ENCODE data around the gene CRYBB2. TPM values are rescaled to one million over a fixed set of nuclear protein-coding genes. Genes with fewer than 3 reads are reported as not detected.
"Not testable (repeated sequence)": the region's sequence is repeated elsewhere in the genome, so short reads cannot be mapped to it uniquely, and the experiment has no call there.

CRYBB2 gene
- total and polyA plus RNA-seq, 4 donors: 0.08 to 0.65 (median 0.31) TPM; not detected in 1

DNA sequence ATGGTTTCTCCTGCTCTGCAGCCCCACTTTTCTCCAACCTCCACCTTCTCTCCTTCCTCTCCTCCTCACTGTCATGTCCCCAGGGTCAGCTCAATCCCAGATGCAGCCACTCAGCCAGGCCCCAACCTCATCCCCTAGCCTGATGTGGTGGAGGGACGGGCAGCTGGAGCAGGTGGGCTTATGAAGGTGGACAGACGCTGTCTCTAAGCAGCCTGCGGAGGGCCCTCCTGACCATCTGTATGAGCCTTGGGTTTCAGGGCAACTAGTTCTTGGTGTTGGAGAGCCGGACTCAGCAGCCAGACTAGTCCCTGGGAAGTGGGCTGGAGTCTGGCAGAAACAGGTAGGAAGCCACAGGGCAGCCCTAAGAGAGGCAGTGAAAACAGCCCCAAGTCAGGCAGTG, 18.1 kb downstream of the CRYBB2 start:
- ATAC-seq (ENCODE audit: insufficient read depth, low FRiP score) (no peak), DNase-seq (no peak)
- Histone ChIP-seq H3K4me1 (ENCODE audit: control insufficient read depth in 5 of 5, insufficient read depth in 5 of 5, low read length in 5 of 5) (peaks cover 0 to 4% (median 0%) of the 10 kb centered on the region in 5 donors), H3K27ac (ENCODE audit: low read depth in 1 of 2, low read length in 1 of 2) (no peak overlapping the region), H3K9ac (ENCODE audit: insufficient read depth in 1 of 2, low read length in 2 of 2) (no peak overlapping the region), H3K27me3 (ENCODE audit: control insufficient read depth in 3 of 3, insufficient read depth in 3 of 3, low read length in 2 of 3) (no peaks in the 10 kb centered on the region), H3K4me3 (no peak overlapping the region), H3K36me3 (ENCODE audit: control insufficient read depth in 4 of 4, insufficient read depth in 4 of 4, low read length in 4 of 4) (no peaks in the 10 kb centered on the region), H3K9me3 (ENCODE audit: control insufficient read depth in 4 of 4, insufficient read depth in 3 of 4, low read length in 3 of 4) (peaks cover 0 to 2% (median 0%) of the 10 kb centered on the region in 4 donors)
- TF ChIP-seq CTCF (IDR thresholded peaks at IDR 0.05; ENCODE audit: control extremely low read depth, extremely low read depth): no peak
- 84 to 88% methylated on average over 4 of the region's 4 CpGs for WGBS, 2 donors

DNA sequence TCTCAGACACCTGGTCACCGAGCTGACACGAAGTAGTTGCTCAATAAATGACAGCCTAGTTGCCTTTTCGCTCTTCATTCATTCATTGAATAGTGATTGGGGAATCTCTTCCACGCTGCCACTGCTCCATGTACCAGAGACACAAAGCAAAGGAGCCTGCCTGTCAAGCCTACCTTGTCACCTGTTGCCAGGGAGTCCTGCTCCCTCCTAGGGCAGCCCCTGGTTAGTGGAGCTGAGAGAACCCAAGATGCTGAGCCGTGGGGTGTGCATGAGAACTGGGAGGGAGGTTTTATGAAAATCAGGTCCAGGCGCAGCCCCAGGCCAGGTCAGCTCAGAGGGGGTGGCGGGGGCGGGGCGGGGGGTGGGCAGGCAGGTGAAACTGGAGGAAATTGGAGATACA, 18.6 kb downstream of the CRYBB2 start:
- ATAC-seq (ENCODE audit: insufficient read depth, low FRiP score); H3K4me1 ChIP-seq (ENCODE audit: control insufficient read depth in 5 of 5, insufficient read depth in 5 of 5, low read length in 5 of 5); H3K27me3 ChIP-seq (ENCODE audit: control insufficient read depth in 3 of 3, insufficient read depth in 3 of 3, low read length in 2 of 3); H3K9me3 ChIP-seq (ENCODE audit: control insufficient read depth in 4 of 4, insufficient read depth in 3 of 4, low read length in 3 of 4); H3K36me3 ChIP-seq (ENCODE audit: control insufficient read depth in 4 of 4, insufficient read depth in 4 of 4, low read length in 4 of 4); DNase-seq; H3K27ac ChIP-seq (ENCODE audit: low read depth in 1 of 2, low read length in 1 of 2); H3K4me3 ChIP-seq; H3K9ac ChIP-seq (ENCODE audit: insufficient read depth in 1 of 2, low read length in 2 of 2): not testable (repeated sequence)
- 74 to 78% methylated on average over 9 of the region's 9 CpGs for WGBS, 2 donors

DNA sequence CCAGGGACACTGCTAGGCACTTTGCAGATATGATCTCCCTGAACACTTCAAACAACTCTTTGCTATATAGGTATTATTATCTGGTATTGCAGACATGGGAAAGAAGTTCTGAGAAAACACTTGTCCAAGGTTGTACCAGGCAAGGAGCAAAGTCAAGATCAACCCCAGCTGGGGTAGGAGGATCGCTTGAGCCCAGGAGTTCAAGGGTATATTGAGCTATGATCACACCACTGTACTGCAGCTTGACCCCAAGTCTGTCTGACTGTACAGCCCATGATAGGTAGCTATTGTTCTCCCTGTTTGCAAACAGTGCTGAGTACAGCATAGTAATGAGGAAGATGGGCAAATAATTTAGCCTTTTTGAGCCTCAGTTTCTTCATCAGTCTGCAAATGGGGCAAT, 35.7 kb downstream of the CRYBB2 start:
- not testable (repeated sequence) for H3K4me1 ChIP-seq (ENCODE audit: control insufficient read depth in 5 of 5, insufficient read depth in 5 of 5, low read length in 5 of 5); H3K9me3 ChIP-seq (ENCODE audit: control insufficient read depth in 4 of 4, insufficient read depth in 3 of 4, low read length in 3 of 4); H3K9ac ChIP-seq (ENCODE audit: insufficient read depth in 1 of 2, low read length in 2 of 2); DNase-seq; H3K4me3 ChIP-seq; H3K27ac ChIP-seq (ENCODE audit: low read depth in 1 of 2, low read length in 1 of 2); H3K27me3 ChIP-seq (ENCODE audit: control insufficient read depth in 3 of 3, insufficient read depth in 3 of 3, low read length in 2 of 3); ATAC-seq (ENCODE audit: insufficient read depth, low FRiP score); H3K36me3 ChIP-seq (ENCODE audit: control insufficient read depth in 4 of 4, insufficient read depth in 4 of 4, low read length in 4 of 4)
- 74 to 75% methylated on average over 1 of the region's 1 CpG for WGBS, 2 donors

- H3K36me3 ChIP-seq (ENCODE audit: control insufficient read depth in 4 of 4, insufficient read depth in 4 of 4, low read length in 4 of 4); ATAC-seq (ENCODE audit: insufficient read depth, low FRiP score); H3K4me3 ChIP-seq: not testable (repeated sequence)
Measured at GRCh38 chr22:25267567-25267966, 48.1 kb downstream of the CRYBB2 start.

DNA sequence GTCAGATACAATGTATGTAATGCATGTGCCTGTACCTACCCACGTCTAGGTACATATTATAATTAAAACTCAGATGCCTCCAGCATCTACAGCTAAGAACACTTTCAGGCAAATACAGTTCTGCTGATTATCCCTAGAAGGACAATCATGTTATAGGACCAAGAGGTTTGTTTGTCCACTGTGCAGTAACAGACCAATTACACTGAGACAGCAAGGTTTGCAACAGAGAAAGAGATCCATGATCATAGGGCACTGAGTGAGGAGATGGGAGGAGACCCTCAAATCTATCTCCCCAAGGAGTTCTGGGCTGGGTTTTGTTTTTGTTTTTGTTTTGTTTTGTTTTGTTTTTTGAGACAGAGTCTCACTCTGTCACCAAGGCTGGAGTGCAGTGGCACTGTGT, 49.5 kb downstream of the CRYBB2 start:
- 78 to 83% methylated on average over 1 of the region's 1 CpG for WGBS, 2 donors
- H3K27me3 ChIP-seq (ENCODE audit: control insufficient read depth in 3 of 3, insufficient read depth in 3 of 3, low read length in 2 of 3); H3K4me3 ChIP-seq; H3K9ac ChIP-seq (ENCODE audit: insufficient read depth in 1 of 2, low read length in 2 of 2); H3K9me3 ChIP-seq (ENCODE audit: control insufficient read depth in 4 of 4, insufficient read depth in 3 of 4, low read length in 3 of 4); H3K27ac ChIP-seq (ENCODE audit: low read depth in 1 of 2, low read length in 1 of 2); DNase-seq; H3K4me1 ChIP-seq (ENCODE audit: control insufficient read depth in 5 of 5, insufficient read depth in 5 of 5, low read length in 5 of 5); ATAC-seq (ENCODE audit: insufficient read depth, low FRiP score); H3K36me3 ChIP-seq (ENCODE audit: control insufficient read depth in 4 of 4, insufficient read depth in 4 of 4, low read length in 4 of 4): not testable (repeated sequence)

More at GRCh38 chr22:25267567-25267966, 48.1 kb downstream of the CRYBB2 start:
- 76 to 78% methylated on average over 4 of the region's 4 CpGs for WGBS, 2 donors
- H3K9ac ChIP-seq (ENCODE audit: insufficient read depth in 1 of 2, low read length in 2 of 2); DNase-seq; H3K9me3 ChIP-seq (ENCODE audit: control insufficient read depth in 4 of 4, insufficient read depth in 3 of 4, low read length in 3 of 4); H3K4me1 ChIP-seq (ENCODE audit: control insufficient read depth in 5 of 5, insufficient read depth in 5 of 5, low read length in 5 of 5); H3K27me3 ChIP-seq (ENCODE audit: control insufficient read depth in 3 of 3, insufficient read depth in 3 of 3, low read length in 2 of 3); H3K27ac ChIP-seq (ENCODE audit: low read depth in 1 of 2, low read length in 1 of 2): not testable (repeated sequence)

DNA sequence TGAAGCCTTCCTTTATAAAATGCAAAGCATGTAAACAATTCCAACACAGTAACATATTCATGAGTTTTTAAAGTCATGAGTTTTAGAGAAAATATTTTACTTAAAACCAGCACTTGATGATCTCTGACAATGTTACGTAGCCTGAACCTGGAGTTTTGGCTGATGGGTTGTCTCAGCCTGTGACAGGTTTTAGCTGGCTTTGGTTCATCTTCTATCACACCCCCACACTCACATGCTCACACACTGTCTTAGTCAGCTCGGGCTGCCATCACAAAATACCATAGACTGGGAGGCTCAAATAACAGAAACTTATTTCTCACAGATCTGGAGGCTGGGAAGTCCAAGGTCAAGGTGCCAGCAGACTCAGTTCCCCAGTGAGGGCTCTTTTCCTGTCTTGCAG, 50.6 kb downstream of the CRYBB2 start:
- H3K27ac ChIP-seq (ENCODE audit: low read depth in 1 of 2, low read length in 1 of 2); H3K9me3 ChIP-seq (ENCODE audit: control insufficient read depth in 4 of 4, insufficient read depth in 3 of 4, low read length in 3 of 4); H3K4me1 ChIP-seq (ENCODE audit: control insufficient read depth in 5 of 5, insufficient read depth in 5 of 5, low read length in 5 of 5); H3K27me3 ChIP-seq (ENCODE audit: control insufficient read depth in 3 of 3, insufficient read depth in 3 of 3, low read length in 2 of 3); DNase-seq; H3K9ac ChIP-seq (ENCODE audit: insufficient read depth in 1 of 2, low read length in 2 of 2); ATAC-seq (ENCODE audit: insufficient read depth, low FRiP score); H3K4me3 ChIP-seq; H3K36me3 ChIP-seq (ENCODE audit: control insufficient read depth in 4 of 4, insufficient read depth in 4 of 4, low read length in 4 of 4): not testable (repeated sequence)
- 41 to 65% methylated on average over 2 of the region's 2 CpGs for WGBS, 2 donors

- not testable (repeated sequence) for H3K9ac ChIP-seq (ENCODE audit: insufficient read depth in 1 of 2, low read length in 2 of 2); H3K4me3 ChIP-seq; H3K27me3 ChIP-seq (ENCODE audit: control insufficient read depth in 3 of 3, insufficient read depth in 3 of 3, low read length in 2 of 3); H3K9me3 ChIP-seq (ENCODE audit: control insufficient read depth in 4 of 4, insufficient read depth in 3 of 4, low read length in 3 of 4); H3K36me3 ChIP-seq (ENCODE audit: control insufficient read depth in 4 of 4, insufficient read depth in 4 of 4, low read length in 4 of 4); H3K27ac ChIP-seq (ENCODE audit: low read depth in 1 of 2, low read length in 1 of 2); ATAC-seq (ENCODE audit: insufficient read depth, low FRiP score); H3K4me1 ChIP-seq (ENCODE audit: control insufficient read depth in 5 of 5, insufficient read depth in 5 of 5, low read length in 5 of 5); DNase-seq
- 60 to 79% methylated on average over 4 of the region's 4 CpGs for WGBS, 2 donors
Measured at GRCh38 chr22:25273231-25273630, 53.8 kb downstream of the CRYBB2 start.

DNA sequence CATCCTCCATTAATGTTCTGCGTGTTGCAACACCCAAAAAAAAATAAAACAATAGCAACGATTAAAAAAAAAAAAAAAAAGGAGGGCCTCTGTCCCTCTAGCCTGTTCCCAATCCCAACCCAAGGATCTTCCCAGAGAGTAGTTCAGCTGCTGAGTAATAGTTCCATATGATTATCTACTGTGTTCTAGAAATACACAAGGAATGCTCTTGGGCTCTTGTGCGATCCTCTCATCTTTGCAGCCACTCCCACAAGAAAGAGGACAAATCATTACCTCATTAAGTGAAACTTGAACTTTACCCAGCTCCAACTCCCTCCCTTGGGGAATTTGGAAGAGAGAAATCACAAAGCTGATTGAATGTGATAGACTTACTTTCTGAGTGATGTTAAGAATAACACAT, 54.5 kb downstream of the CRYBB2 start:
- not testable (repeated sequence) for ATAC-seq (ENCODE audit: insufficient read depth, low FRiP score); H3K9me3 ChIP-seq (ENCODE audit: control insufficient read depth in 4 of 4, insufficient read depth in 3 of 4, low read length in 3 of 4)

More for the DNA sequence above, 54.5 kb downstream of the CRYBB2 start:
- not testable (repeated sequence) for H3K9ac ChIP-seq (ENCODE audit: insufficient read depth in 1 of 2, low read length in 2 of 2); H3K4me1 ChIP-seq (ENCODE audit: control insufficient read depth in 5 of 5, insufficient read depth in 5 of 5, low read length in 5 of 5); H3K27me3 ChIP-seq (ENCODE audit: control insufficient read depth in 3 of 3, insufficient read depth in 3 of 3, low read length in 2 of 3); H3K27ac ChIP-seq (ENCODE audit: low read depth in 1 of 2, low read length in 1 of 2); H3K4me3 ChIP-seq; H3K36me3 ChIP-seq (ENCODE audit: control insufficient read depth in 4 of 4, insufficient read depth in 4 of 4, low read length in 4 of 4); DNase-seq
- WGBS, 2 donors: 78 to 88% methylated on average over 3 of the region's 3 CpGs

Measured in lung (tissue), 12 donors.